Rectal smooth muscle tissue (tissue), 1 donor: ENCODE measurements around the gene FLT1.

ENCODE experiments used
- H3K27ac ChIP-seq: one replicate; pipeline ENCODE4 v1.7.0; 2013; ENCODE audit warnings: low read depth, low read length, inconsistent platforms
- H3K27me3 ChIP-seq: one replicate; pipeline ENCODE4 v1.7.0; 2013; ENCODE audit warnings: low read length; ENCODE audit not compliant: control insufficient read depth, insufficient read depth
- H3K36me3 ChIP-seq: one replicate; pipeline ENCODE4 v1.7.0; 2013; ENCODE audit warnings: low read length; ENCODE audit not compliant: control insufficient read depth, insufficient read depth
- H3K4me1 ChIP-seq: one replicate; pipeline ENCODE4 v1.7.0; 2013; ENCODE audit warnings: low read length; ENCODE audit not compliant: control insufficient read depth, insufficient read depth
- H3K4me3 ChIP-seq: one replicate; pipeline ENCODE4 v1.7.0; 2013; ENCODE audit warnings: low read length
- H3K9ac ChIP-seq: one replicate; pipeline ENCODE4 v1.7.0; 2013; ENCODE audit warnings: low read length

The FLT1 gene

DNA sequence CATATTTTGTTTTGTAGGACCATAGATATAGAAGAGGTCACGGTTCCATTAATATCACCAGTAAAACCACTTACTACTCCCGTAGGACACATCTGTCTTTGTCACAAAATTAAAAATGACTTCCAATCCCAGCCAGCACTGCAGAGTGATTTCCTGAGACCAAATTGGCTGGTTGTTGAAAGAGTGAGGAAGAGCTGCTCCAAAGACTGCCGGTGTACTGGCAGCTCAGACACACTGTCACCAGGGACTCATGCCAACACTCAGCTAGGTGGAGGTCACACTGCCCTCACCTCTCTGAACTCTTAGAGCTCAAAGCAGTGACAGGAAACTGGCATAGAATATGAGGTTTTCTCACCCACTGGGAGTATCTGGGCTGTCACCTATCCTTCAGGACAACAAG, 52.1 kb downstream of the FLT1 start:
- Histone ChIP-seq H3K36me3 (no peaks in the 10 kb centered on the region), H3K27ac (no peak overlapping the region), H3K9ac (no peak overlapping the region), H3K4me1 (no peaks in the 10 kb centered on the region), H3K27me3 (no peaks in the 10 kb centered on the region), H3K4me3 (no peak overlapping the region)

DNA sequence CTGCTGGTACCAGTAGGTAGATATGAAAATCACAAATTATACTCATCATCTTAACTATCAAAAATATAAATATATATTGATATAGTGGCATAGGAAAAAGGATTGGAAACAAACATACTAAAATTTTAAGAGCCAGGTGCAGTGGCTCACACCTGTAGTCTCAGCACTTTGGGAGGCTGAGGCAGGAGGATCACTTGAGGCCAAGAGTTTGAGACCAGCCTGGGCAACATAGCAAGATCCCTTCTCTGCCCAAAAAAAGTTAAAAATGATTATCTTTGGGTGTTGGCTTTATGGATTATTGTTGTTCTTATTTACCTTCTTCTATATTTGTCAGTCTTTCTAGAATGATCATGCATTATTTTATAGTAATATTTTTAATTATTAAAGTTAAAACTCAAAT, 53.4 kb downstream of the FLT1 start:
- no peak overlapping the region for H3K27ac ChIP-seq
- H3K9ac ChIP-seq: no peak overlapping the region
- no peaks in the 10 kb centered on the region for H3K36me3 ChIP-seq
- no peak overlapping the region for H3K4me3 ChIP-seq
- no peaks in the 10 kb centered on the region for H3K27me3 ChIP-seq
- no peaks in the 10 kb centered on the region for H3K4me1 ChIP-seq

DNA sequence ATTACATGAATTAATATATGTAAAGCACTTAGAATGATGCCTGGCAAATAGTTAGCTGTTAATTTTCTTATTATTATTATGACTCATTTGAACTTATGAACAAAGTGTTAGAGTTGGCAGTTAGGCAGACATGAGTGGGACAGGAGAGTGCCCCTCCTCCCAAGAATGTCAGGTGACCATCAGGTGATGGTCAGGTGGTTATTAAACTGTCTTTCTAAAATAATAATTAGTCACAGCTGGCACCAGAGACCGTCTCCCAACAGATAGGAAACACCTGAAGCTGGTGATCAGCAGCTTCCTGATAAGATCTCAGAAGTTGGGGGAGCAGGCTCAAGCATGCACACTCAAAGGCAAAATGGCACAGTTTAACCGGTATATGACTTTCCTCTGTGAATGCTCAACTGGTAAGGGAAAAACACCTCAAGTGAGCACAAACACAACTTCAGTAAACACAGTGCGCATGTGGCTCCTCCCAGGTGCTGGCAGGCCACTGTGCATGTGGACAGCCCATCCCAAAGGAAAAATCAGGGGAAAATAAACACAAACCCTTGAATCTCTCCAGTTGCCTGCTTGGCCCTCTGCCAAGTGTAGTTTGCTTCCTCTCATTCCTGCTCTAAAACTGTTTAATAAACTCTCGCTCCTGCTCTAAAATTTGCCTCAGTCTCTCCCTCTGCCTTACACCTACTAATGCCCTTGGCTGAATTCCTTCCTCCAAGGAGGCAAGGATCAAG, 54.0 kb downstream of the FLT1 start:
- Histone ChIP-seq H3K36me3 (no peaks in the 10 kb centered on the region), H3K9ac (no peak overlapping the region), H3K4me1 (no peaks in the 10 kb centered on the region), H3K27ac (no peak overlapping the region), H3K4me3 (no peak overlapping the region), H3K27me3 (no peaks in the 10 kb centered on the region)

DNA sequence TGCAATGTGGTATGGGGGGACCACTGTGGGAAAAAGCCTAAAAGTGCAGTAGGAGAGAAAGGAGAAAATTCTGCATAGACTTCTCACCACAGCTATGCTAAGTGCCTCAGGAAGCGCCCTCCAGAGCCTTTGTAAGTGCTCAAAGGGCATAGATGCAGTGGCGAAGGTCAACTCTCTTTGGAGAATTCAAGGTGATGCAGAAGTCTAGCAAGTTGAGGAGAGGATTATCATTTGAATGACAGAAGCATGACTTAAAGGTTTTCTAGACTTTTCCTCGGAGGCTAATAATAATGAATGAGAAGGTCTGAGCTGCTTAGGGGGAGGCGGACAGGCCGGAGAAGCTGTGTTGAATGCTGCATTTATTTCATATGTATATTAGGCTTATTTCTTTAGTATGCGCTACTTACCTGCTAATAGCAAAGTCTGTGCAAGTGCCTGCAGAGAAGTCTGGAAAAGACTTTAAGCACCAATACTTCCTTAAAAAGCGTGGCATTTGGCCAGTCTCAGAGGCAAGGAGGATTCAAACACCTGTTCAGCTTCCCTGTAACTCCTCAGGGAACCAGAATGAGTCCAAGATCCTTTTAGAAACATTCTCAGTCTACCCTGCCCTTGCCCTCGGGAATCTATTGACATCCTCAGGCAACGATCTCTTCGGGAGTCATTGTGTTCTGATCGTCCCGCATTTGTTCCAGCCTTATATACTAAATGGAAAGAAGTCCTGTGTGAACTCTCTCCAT, 56.2 kb downstream of the FLT1 start:
- Histone ChIP-seq H3K4me3 (no peak overlapping the region), H3K27ac (no peak overlapping the region), H3K27me3 (no peaks in the 10 kb centered on the region), H3K9ac (no peak overlapping the region), H3K36me3 (no peaks in the 10 kb centered on the region), H3K4me1 (no peaks in the 10 kb centered on the region)

DNA sequence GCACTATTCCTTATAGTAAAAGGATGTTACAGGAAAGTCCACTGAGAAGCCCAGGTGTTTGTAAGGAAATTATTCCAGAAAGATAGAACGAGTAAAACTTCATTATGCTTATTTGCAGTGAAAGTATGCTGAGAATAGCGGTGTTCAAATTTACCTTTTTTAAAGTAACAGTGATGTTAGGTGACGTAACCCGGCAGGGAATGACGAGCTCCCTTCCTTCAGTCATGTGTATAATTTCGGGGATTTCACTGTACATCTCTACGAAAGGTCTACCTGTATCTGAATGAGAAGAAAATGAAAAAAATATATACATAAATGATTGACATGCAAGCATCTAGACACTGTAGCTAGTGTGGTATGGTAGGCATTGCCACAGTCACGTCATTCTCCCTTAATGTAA, 56.9 kb downstream of the FLT1 start:
- Histone ChIP-seq H3K27me3 (no peaks in the 10 kb centered on the region), H3K36me3 (no peaks in the 10 kb centered on the region), H3K27ac (no peak overlapping the region), H3K4me3 (no peak overlapping the region), H3K9ac (no peak overlapping the region), H3K4me1 (no peaks in the 10 kb centered on the region)

DNA sequence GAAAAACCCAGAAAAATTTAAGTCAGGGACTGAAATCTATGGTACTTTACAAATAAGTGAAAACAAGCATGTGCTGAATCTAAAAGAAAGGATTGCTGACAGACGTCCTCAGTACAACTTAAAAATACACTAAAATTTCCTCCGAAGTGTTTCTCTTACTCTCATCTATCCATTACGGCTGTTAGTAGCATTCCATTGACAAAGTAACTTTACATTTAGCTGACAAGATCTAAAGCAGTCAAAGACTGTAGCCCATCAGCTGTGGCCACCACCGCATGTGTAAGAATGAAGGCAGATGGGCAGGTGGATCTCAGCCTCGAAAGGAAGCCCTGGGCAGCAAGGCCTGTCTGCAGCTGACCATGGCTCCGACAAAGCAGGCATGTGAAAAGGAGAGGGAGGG, 59.0 kb downstream of the FLT1 start:
- Histone ChIP-seq H3K4me1 (no peaks in the 10 kb centered on the region), H3K9ac (no peak overlapping the region), H3K4me3 (no peak overlapping the region), H3K27ac (no peak overlapping the region), H3K36me3 (no peaks in the 10 kb centered on the region), H3K27me3 (no peaks in the 10 kb centered on the region)

DNA sequence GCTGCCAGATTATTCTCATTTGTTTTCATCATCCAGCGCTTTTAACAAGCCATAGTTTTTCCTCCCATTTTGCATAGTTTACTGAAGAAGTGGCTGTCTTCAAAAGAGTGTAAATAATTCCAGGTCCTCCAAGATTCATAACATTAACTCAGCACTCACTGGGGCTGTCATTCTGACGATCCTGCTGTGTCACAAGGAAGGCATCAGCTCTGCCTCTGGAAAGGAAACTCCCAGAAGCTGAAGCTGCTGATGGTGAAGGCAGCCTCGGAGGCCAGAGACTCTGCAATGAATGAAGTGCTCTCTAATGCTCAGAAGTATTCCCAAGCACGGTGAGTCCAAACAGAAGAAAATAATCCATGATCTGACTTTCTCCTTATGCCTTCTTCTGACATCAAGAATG, 60.0 kb downstream of the FLT1 start:
- Histone ChIP-seq H3K9ac (no peak overlapping the region), H3K4me3 (no peak overlapping the region), H3K36me3 (no peaks in the 10 kb centered on the region), H3K4me1 (no peaks in the 10 kb centered on the region), H3K27me3 (no peaks in the 10 kb centered on the region), H3K27ac (no peak overlapping the region)

DNA sequence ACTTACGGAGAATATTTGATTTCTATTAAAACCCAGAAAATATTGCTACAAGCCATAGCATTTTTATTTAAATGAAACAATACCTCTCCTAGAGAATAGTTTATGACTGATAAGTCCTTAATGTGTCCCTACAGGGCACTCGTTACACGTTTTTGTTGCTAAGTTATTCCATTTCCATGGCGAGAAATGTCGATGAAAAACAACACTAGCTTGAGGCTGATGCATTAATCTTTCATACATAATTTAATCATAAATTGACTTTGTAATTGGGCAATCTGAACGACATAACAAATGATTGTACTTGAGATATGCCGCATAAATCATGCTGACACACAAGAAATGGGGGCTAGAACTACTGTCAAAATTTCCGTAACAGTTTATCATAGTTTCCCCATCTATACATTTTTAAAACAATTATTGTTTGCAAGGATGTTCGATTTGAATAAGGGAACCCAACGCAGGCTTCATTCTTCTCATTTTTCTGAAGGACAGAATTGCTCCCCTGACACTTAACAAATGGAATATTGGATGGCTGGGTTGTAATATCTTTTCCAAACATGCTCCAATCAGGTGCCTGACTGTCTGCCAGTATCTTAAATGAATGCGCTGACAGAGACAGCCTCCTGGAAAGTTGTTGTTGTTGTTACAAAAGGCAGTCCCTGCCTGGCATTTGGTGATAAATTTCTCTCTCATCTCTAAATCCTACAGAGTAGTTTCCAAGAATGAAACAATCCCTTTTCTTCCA, 61.9 kb downstream of the FLT1 start:
- Histone ChIP-seq H3K4me1 (no peaks in the 10 kb centered on the region), H3K27ac (no peak overlapping the region), H3K36me3 (no peaks in the 10 kb centered on the region), H3K9ac (no peak overlapping the region), H3K4me3 (no peak overlapping the region), H3K27me3 (no peaks in the 10 kb centered on the region)

DNA sequence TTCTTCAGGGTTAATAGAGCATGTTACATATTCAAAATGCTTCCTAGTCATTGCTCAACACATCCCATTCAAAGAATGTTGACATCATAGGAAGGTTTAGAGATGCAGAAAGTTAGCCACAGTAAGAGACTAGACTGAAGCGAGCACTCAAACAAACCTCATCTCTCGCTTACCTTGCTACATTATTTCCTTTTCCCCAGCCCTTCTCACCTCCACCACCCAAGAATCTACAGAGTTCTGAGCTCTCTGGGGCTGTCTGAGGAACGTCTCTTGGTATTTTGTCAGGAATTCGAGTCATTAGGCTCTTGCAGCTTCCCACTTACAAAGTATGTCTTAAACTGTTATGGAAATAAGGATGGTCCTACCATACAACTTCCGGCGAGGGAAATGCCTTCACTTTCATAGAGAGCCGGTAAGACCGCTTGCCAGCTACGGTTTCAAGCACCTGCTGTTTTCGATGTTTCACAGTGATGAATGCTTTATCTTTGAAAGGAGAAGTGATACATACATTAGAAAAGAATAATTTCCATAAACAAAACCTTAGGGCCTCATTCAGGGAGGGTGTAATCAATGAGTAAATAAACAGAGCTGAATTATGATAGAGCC, 65.1 kb downstream of the FLT1 start:
- no peaks in the 10 kb centered on the region for H3K27me3 ChIP-seq
- no peaks in the 10 kb centered on the region for H3K4me1 ChIP-seq
- H3K9ac ChIP-seq: no peak overlapping the region
- H3K4me3 ChIP-seq: no peak overlapping the region
- H3K36me3 ChIP-seq: no peaks in the 10 kb centered on the region
- no peak overlapping the region for H3K27ac ChIP-seq

DNA sequence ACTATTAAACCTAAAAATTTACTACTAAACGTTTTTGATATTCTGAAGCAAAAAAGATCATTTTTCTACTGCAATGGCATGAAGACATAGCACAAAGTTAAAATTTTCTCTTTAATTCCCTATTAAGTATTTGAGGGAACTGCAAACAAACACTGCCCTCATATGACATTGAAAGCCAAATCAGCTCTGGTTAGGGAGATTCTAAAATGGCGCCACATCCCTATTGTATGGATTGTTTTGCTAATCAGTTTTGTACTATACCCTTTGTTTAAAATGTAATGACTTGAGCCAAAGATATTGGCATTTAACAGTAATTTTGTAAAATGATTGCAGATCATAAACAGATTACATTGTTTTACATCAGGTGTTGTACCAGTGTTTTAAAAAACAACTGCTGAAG, 65.8 kb downstream of the FLT1 start:
- H3K9ac ChIP-seq: no peak overlapping the region
- no peaks in the 10 kb centered on the region for H3K36me3 ChIP-seq
- H3K4me1 ChIP-seq: no peaks in the 10 kb centered on the region
- no peak overlapping the region for H3K4me3 ChIP-seq
- H3K27ac ChIP-seq: no peak overlapping the region
- H3K27me3 ChIP-seq: no peaks in the 10 kb centered on the region

DNA sequence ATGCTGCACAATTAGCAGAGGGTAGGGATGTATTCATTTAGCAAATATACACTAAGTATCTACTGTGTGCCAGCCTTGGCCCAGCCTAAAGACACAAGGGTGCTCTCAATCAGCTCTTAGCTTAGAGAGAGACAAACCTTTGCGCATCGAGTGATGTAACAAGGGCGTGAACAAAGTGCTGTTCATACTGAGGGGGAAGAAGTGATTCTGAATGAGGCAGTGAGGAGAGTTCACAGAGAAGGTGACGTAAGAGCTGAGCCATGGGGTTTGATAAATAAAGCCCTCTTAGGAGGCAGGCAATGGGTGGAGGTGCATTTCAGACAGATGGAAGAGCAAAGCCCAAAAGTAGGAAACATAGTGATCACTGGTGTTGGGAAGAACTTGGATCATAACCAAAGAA, 68.5 kb downstream of the FLT1 start:
- Histone ChIP-seq H3K27ac (no peak overlapping the region), H3K4me3 (no peak overlapping the region), H3K9ac (no peak overlapping the region), H3K36me3 (no peaks in the 10 kb centered on the region), H3K4me1 (no peaks in the 10 kb centered on the region), H3K27me3 (no peaks in the 10 kb centered on the region)

DNA sequence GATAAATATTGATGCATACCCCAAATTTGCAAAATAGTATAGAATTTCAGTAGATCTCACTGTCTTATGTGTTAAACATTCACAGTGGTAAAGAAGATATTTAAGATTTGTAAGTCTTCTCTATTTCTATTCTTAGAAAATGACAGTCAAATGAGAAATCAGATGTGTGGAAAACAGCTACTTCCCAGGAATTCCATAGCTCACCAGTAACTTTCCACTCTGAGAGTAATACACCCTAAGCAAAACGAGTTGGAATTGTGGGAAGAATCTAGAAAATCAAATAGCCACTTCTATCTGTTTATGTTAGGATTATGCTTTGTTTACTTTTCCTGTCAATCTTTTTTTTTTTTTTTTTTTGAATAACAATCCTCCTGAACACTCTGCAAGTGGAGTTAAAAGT, 69.1 kb downstream of the FLT1 start:
- no peaks in the 10 kb centered on the region for H3K27me3 ChIP-seq
- no peaks in the 10 kb centered on the region for H3K4me1 ChIP-seq
- no peak overlapping the region for H3K27ac ChIP-seq
- H3K36me3 ChIP-seq: no peaks in the 10 kb centered on the region
- H3K9ac ChIP-seq: no peak overlapping the region
- H3K4me3 ChIP-seq: no peak overlapping the region
